Endothelial cell of umbilical vein (primary cell): ENCODE results near the gene FRS3. TPM values are rescaled to one million over a fixed set of nuclear protein-coding genes. Genes with fewer than 3 reads are reported as not detected.

Experiments used
- polyA plus RNA-seq, 4 experiments: library from polyadenylated mRNA; depleted of rRNA in 3 of 4; stranded (reverse) in 3 of 4; unstranded in 1 of 4; fragments of >200 nt; gene quantifications; 2 replicates each; pipeline versions ENCODE4 v1.2.1 to v1.2.3, GENCODE V29; 2011 to 2012; ENCODE audit warnings: missing spikeins in 1 of 4
- small RNA-seq: library from RNA; depleted of rRNA; stranded (forward); fragments of <200 nt; gene quantifications from one replicate; pipeline ENCODE3, GENCODE V24; 2012; ENCODE audit warnings: low replicate concordance, low read depth; ENCODE audit not compliant: insufficient read depth, insufficient read length
- total RNA-seq: library from RNA; stranded (reverse); gene quantifications from 2 replicates; pipeline ENCODE4 v1.2.3, GENCODE V29; 2021

FRS3 gene
- total and polyA plus RNA-seq, 2 donors (not counting 3 experiments of a cell fraction or from before 2014, with no cell fraction given) = 5.2 to 5.3 TPM

Small RNA genes within 50 kb of the gene (small RNA-seq; reads per million reads assigned to genes)
- gene AL365205.2 (not detected), gene AL365205.3 (not detected)

Other genes with a start within 250 kb of the FRS3 start
- 23.9 and 24.4 TPM in 2 replicates for gene FOXP4, start 233.5 kb downstream of the FRS3 start, total RNA-seq
- gene FOXP4, start 233.5 kb downstream of the FRS3 start, polyA plus RNA-seq = 5.6 and 6.1 TPM in 2 replicates
- 32.4 and 45.8 TPM in 2 replicates for gene MDFI, start 141.4 kb downstream of the FRS3 start, total RNA-seq
- 74.1 and 81.6 TPM in 2 replicates for gene MDFI, start 141.4 kb downstream of the FRS3 start, polyA plus RNA-seq
- 4.9 and 5.5 TPM in 2 replicates for gene TFEB, start 44.3 kb downstream of the FRS3 start, total RNA-seq
- 6.6 and 8.4 TPM in 2 replicates for gene TFEB, start 44.3 kb downstream of the FRS3 start, polyA plus RNA-seq
- gene PGC, start 32.5 kb downstream of the FRS3 start, total RNA-seq = not detected in 2 replicates
- gene PGC, start 32.5 kb downstream of the FRS3 start, polyA plus RNA-seq = not detected in 2 replicates
- gene PRICKLE4, start 882 bp upstream of the FRS3 start, total RNA-seq = 2.2 and 3.3 TPM in 2 replicates
- gene PRICKLE4, start 882 bp upstream of the FRS3 start, polyA plus RNA-seq = 1.0 and 1.5 TPM in 2 replicates
- 220 and 233 TPM in 2 replicates for gene TOMM6, start 7.8 kb upstream of the FRS3 start, total RNA-seq
- gene TOMM6, start 7.8 kb upstream of the FRS3 start, polyA plus RNA-seq = 435 and 527 TPM in 2 replicates
- 4.1 and 4.5 TPM in 2 replicates for gene USP49, start 115.5 kb upstream of the FRS3 start, total RNA-seq
- gene USP49, start 115.5 kb upstream of the FRS3 start, polyA plus RNA-seq = 2.1 and 2.4 TPM in 2 replicates
- 25.5 and 30.4 TPM in 2 replicates for gene MED20, start 141.2 kb upstream of the FRS3 start, total RNA-seq
- 34.8 and 37.8 TPM in 2 replicates for gene MED20, start 141.2 kb upstream of the FRS3 start, polyA plus RNA-seq
- 41.8 and 45.7 TPM in 2 replicates for gene BYSL, start 141.6 kb upstream of the FRS3 start, total RNA-seq
- gene BYSL, start 141.6 kb upstream of the FRS3 start, polyA plus RNA-seq = 32.9 and 33.1 TPM in 2 replicates
- 87.5 and 96.7 TPM in 2 replicates for gene CCND3, start 161.9 kb upstream of the FRS3 start, total RNA-seq
- gene CCND3, start 161.9 kb upstream of the FRS3 start, polyA plus RNA-seq = 97.0 and 98.7 TPM in 2 replicates